ENCODE measurements around the gene GTPBP2. TPM values are rescaled to one million over a fixed set of nuclear protein-coding genes. Genes with fewer than 3 reads are reported as not detected.

GTPBP2 gene
- total RNA-seq, 1 experiment from 2014 or later, result 72.2 TPM

GRCh38 chr6:43639984-43640800, 11.1 kb upstream of the GTPBP2 start:
- H3K9ac ChIP-seq (ENCODE audit: extremely low read depth, insufficient read length, low read length), result no peak overlapping the region
- H3K18ac ChIP-seq (ENCODE audit: insufficient read length, low read depth, low read length), result no peak overlapping the region
- TF ChIP-seq, protein P1, sequence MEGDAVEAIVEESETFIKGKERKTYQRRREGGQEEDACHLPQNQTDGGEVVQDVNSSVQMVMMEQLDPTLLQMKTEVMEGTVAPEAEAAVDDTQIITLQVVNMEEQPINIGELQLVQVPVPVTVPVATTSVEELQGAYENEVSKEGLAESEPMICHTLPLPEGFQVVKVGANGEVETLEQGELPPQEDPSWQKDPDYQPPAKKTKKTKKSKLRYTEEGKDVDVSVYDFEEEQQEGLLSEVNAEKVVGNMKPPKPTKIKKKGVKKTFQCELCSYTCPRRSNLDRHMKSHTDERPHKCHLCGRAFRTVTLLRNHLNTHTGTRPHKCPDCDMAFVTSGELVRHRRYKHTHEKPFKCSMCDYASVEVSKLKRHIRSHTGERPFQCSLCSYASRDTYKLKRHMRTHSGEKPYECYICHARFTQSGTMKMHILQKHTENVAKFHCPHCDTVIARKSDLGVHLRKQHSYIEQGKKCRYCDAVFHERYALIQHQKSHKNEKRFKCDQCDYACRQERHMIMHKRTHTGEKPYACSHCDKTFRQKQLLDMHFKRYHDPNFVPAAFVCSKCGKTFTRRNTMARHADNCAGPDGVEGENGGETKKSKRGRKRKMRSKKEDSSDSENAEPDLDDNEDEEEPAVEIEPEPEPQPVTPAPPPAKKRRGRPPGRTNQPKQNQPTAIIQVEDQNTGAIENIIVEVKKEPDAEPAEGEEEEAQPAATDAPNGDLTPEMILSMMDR (conservative IDR thresholded peaks at IDR 0.05), result no peak
- DNase-seq, result no peak
- no peak overlapping the region for H4K91ac ChIP-seq (ENCODE audit: insufficient read length, low read depth, low read length)
- WGBS (ENCODE audit: extremely low coverage, insufficient read length, low lambda C conversion rate), result no CpG with 5 or more reads among the region's 21 CpGs
- no peaks in the 10 kb centered on the region for H3K9me3 ChIP-seq (ENCODE audit: control insufficient read depth, low read depth, low read length)
- no peak overlapping the region for H3T11ph ChIP-seq (ENCODE audit: low read length)
- H3K4me2 ChIP-seq (ENCODE audit: insufficient read depth, insufficient read length, low read length), result no peak overlapping the region
- H2BK120ac ChIP-seq (ENCODE audit: low read depth, low read length, poor library complexity, severe bottlenecking), result no peak overlapping the region
- H2BK5ac ChIP-seq (ENCODE audit: insufficient read length, low read length), result no peak overlapping the region
- H3K27me3 ChIP-seq (ENCODE audit: insufficient read depth, low read length), result no peaks in the 10 kb centered on the region
- Mint-ChIP-seq H3K27me3 (ENCODE audit: low read depth) (no peaks in the 10 kb centered on the region), H3K9me3 (no peaks in the 10 kb centered on the region), H3K4me1 (peaks cover 25 to 28% of the 10 kb centered on the region in 2 experiments), H3K27ac (peak overlapping the region in 2 of 3 experiments; percentile 23 to 50; a peak in 2 of 7 replicates), H3K36me3 (ENCODE audit: insufficient read depth in 1 of 3, low read depth in 3 of 3) (peaks cover 25 to 51% (median 51%) of the 10 kb centered on the region in 3 experiments; a peak in 6 of 7 replicates), H3K4me3 (no peak overlapping the region; a peak in 1 of 5 replicates)
- H2AFZ ChIP-seq (ENCODE audit: low read length), result no peak overlapping the region
- H4K5ac ChIP-seq (ENCODE audit: insufficient read length, low read depth, low read length), result no peak overlapping the region
- H3K4me1 ChIP-seq (ENCODE audit: insufficient read depth, low read length), result no peaks in the 10 kb centered on the region; the same call in 1 of the 2 replicates
- no peak overlapping the region for H2BK12ac ChIP-seq (ENCODE audit: insufficient read length, low read depth, low read length)
- H3K56ac ChIP-seq (ENCODE audit: insufficient read length, low read depth, low read length), result no peak overlapping the region
- H3K23me2 ChIP-seq (ENCODE audit: insufficient read length, low read depth, low read length, poor library complexity, severe bottlenecking), result peaks cover 6% of the 10 kb centered on the region
- H3K4ac ChIP-seq (ENCODE audit: low read depth, low read length), result no peak overlapping the region
- no peak overlapping the region for H2BK15ac ChIP-seq (ENCODE audit: low read depth, low read length)
- H4K8ac ChIP-seq (replicated peaks; ENCODE audit: insufficient read length, low read depth, low read length), result no peak overlapping the region
- H3K79me1 ChIP-seq (ENCODE audit: insufficient read depth, low read depth, low read length, poor library complexity, severe bottlenecking), result peaks cover 3% of the 10 kb centered on the region
- no peak overlapping the region for H3K14ac ChIP-seq (ENCODE audit: insufficient read depth, low read length)
- peaks cover 11% of the 10 kb centered on the region; the same call in 1 of the 2 replicates for H3K79me2 ChIP-seq (ENCODE audit: insufficient read depth, low read length)
- H2BK20ac ChIP-seq (ENCODE audit: low read depth, low read length, poor library complexity, severe bottlenecking), result no peak overlapping the region
- no peak overlapping the region for H2AK5ac ChIP-seq (ENCODE audit: insufficient read length, low read length)
- H3K23ac ChIP-seq (ENCODE audit: insufficient read length, low read depth, low read length), result no peak overlapping the region
- H4K20me1 ChIP-seq (ENCODE audit: control insufficient read depth, insufficient read depth, insufficient read length), result no peaks in the 10 kb centered on the region
- H3K27ac ChIP-seq (ENCODE audit: insufficient read length, low read depth, low read length), result no peak overlapping the region
